HUES48 (cell line): ENCODE results near the gene KRTAP4-7.
"Not testable (repeated sequence)": the region's sequence is repeated elsewhere in the genome, so short reads cannot be mapped to it uniquely, and the experiment has no call there.

ENCODE experiments used
- H3K27ac ChIP-seq: one replicate; pipeline ENCODE4 v1.7.0; 2013; ENCODE audit warnings: low read depth, low read length, inconsistent platforms
- H3K27me3 ChIP-seq: 2 replicates; pipeline ENCODE4 v1.6.1; 2013; ENCODE audit warnings: mild to moderate bottlenecking, low read length; ENCODE audit not compliant: control insufficient read depth, insufficient read depth
- H3K36me3 ChIP-seq: 2 replicates; pipeline ENCODE4 v1.6.1; 2013; ENCODE audit warnings: low read length; ENCODE audit not compliant: control insufficient read depth, insufficient read depth
- H3K4me1 ChIP-seq: 2 replicates; pipeline ENCODE4 v1.6.1; 2013; ENCODE audit warnings: mild to moderate bottlenecking, low read length; ENCODE audit not compliant: control insufficient read depth, insufficient read depth
- H3K4me3 ChIP-seq: 2 replicates; pipeline ENCODE4 v1.5.1; 2013; ENCODE audit warnings: mild to moderate bottlenecking, low read depth, low read length
- H3K9ac ChIP-seq: 2 replicates; pipeline ENCODE4 v1.6.1; 2013; ENCODE audit warnings: mild to moderate bottlenecking, low read depth, low read length, moderate library complexity
- H3K9me3 ChIP-seq: 2 replicates; pipeline ENCODE4 v1.6.1; 2013; ENCODE audit warnings: low read length; ENCODE audit not compliant: control insufficient read depth, insufficient read depth

Gene KRTAP4-7

GRCh38 chr17:41054556-41054955, 29.4 kb upstream of the KRTAP4-7 start:
- H3K9ac ChIP-seq, H3K4me3 ChIP-seq, H3K9me3 ChIP-seq, H3K27me3 ChIP-seq, H3K36me3 ChIP-seq, H3K4me1 ChIP-seq, H3K27ac ChIP-seq: not testable (repeated sequence)

- not testable (repeated sequence) for H3K27ac ChIP-seq, H3K9me3 ChIP-seq, H3K4me1 ChIP-seq, H3K27me3 ChIP-seq, H3K4me3 ChIP-seq, H3K36me3 ChIP-seq, H3K9ac ChIP-seq
These were observed 28.8 kb upstream of the KRTAP4-7 start, which contains the start of gene KRTAP2-2 for GRCh38 chr17:41055130-41055529. Gene KRTAP2-2 (minus strand): TSS chr17:41055230. CDS start chr17:41055211, 19 bp downstream.

DNA sequence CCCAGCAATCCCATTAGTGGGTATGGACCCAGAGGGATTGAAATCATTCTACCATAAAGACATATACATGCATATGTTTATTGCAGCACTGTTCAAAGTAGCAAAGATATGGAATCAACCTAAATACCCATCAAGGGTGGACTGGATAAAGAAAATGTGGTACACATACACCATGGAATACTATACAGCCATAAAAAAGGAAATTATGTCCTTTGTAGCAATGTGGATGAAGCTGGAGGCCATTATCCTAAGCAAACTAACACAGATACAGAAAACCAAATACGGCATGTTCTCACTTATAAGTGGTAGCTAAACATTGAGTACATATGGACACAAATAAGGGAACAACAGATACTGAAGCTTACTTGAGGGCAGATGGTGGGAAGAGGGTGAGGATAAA, 26.4 kb upstream of the KRTAP4-7 start:
- Histone ChIP-seq H3K4me1 (no peaks in the 10 kb centered on the region; the same call in 1 of the 2 replicates), H3K27me3 (no peaks in the 10 kb centered on the region), H3K9ac (no peak overlapping the region), H3K4me3 (no peak overlapping the region), H3K27ac (no peak overlapping the region), H3K9me3 (no peaks in the 10 kb centered on the region), H3K36me3 (no peaks in the 10 kb centered on the region)

GRCh38 chr17:41058741-41059140, 25.2 kb upstream of the KRTAP4-7 start:
- Histone ChIP-seq H3K36me3 (no peaks in the 10 kb centered on the region), H3K27ac (no peak overlapping the region), H3K27me3 (no peaks in the 10 kb centered on the region), H3K4me1 (no peaks in the 10 kb centered on the region; the same call in 1 of the 2 replicates), H3K4me3 (no peak overlapping the region), H3K9me3 (no peaks in the 10 kb centered on the region), H3K9ac (no peak overlapping the region)

DNA sequence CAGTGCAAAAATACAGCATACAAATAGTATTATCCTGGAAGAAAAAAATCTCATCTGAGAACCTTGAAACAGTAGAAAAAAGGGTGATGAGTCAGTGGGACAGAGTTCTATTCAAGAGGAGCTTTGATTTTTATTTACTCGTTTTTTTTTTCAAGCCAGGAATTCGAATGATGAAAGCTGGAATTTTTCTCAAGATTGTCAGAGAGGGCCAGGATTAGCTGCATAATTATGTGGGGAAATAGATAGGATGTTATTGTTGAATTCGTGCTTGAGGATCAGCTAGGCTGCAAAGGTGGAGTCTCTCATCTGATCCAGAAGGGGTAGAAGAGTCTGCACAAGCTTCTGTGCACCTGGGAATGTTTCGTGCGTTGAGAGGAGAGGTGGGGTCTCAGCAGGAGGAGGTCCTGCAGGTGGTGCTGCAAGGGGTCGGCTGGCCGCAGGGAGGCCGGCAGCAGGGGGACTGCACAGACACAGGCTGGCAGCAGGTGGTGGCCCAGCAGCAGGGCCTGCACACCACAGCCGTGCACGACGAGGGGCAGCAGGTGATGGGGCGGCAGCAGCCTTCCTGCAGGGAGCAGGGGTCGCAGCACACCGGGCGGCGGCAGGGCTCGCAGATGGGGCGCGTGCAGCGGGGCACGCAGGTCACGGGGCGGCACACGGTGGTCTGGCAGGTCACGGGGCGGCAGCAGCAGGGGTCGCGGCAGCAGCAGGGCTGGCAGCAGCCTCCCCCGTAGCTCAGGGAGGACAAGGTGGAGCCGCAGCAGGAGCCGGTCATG, 24.5 kb upstream of the KRTAP4-7 start:
- not testable (repeated sequence) for H3K27ac ChIP-seq

DNA sequence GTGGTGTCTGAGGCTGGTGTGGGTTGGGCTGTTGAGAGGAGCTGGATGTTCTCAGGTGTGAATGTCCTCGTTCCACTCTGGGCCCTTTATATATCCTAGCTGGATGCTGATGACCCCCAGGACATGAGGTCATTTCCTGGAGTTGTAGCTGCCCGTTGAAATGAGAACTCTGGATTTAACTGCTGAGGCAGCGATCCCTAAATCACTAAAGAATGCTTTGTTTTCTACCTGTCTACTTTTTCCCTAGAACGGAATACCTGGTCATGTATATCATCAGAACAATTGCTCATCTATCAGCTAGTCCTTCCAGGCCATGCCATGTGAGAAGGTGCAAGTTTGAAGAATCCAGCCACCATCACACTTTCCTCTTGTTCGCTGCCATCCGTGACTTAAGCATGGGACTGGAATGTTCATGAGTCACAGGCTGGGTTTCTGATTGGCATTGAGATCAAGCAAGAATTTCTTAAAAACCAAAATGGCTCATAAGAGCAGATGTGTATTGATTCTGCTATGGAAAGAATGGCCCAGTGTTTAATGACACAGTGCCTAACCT, 23.8 kb upstream of the KRTAP4-7 start, which contains the start of gene KRTAP2-3:
KRTAP2-3 (minus strand) TSS at position 63 of the 553 bp plus-strand sequence. CDS start 64 bp downstream, outside the sequence.
- Histone ChIP-seq H3K36me3 (no peaks in the 10 kb centered on the region), H3K9ac (no peak within 1 kb of the TSS), H3K9me3 (no peaks in the 10 kb centered on the region), H3K4me1 (no peaks in the 10 kb centered on the region; the same call in 1 of the 2 replicates), H3K27ac (no peak within 1 kb of the TSS), H3K4me3 (no peak within 1 kb of the TSS), H3K27me3 (no peaks in the 10 kb centered on the region)

More for the DNA sequence above, 24.5 kb upstream of the KRTAP4-7 start:
- H3K4me1 ChIP-seq, H3K9ac ChIP-seq, H3K4me3 ChIP-seq, H3K9me3 ChIP-seq, H3K27me3 ChIP-seq, H3K36me3 ChIP-seq: not testable (repeated sequence)

DNA sequence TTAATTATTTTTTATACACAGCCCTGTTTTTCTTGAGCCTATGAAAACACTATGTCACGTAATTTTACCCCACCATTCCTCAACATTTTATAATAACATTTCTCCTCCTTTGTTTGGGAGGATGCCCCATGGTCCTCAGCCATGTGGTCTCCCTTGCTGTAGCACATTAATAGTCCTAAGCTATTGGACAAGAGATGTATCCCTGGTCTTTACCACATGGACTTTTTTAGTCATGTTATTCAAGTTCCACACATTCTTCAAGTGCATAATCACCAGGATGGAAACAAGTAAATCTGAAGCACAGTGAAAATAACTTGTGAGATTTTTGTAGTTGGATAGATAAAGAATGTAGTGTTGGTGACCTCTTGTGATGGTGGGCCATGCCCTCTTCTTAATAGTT, 22.0 kb upstream of the KRTAP4-7 start:
- Histone ChIP-seq H3K4me1 (no peaks in the 10 kb centered on the region; the same call in 1 of the 2 replicates), H3K36me3 (no peaks in the 10 kb centered on the region), H3K27ac (no peak overlapping the region), H3K4me3 (no peak overlapping the region), H3K27me3 (no peaks in the 10 kb centered on the region), H3K9me3 (no peaks in the 10 kb centered on the region), H3K9ac (no peak overlapping the region)

GRCh38 chr17:41063449-41063848, 20.5 kb upstream of the KRTAP4-7 start:
- H3K9ac ChIP-seq: no peak overlapping the region
- no peaks in the 10 kb centered on the region for H3K27me3 ChIP-seq
- no peaks in the 10 kb centered on the region; the same call in 1 of the 2 replicates for H3K4me1 ChIP-seq
- H3K27ac ChIP-seq: no peak overlapping the region
- no peak overlapping the region for H3K4me3 ChIP-seq
- no peaks in the 10 kb centered on the region for H3K9me3 ChIP-seq
- H3K36me3 ChIP-seq: no peaks in the 10 kb centered on the region

- H3K9ac ChIP-seq: no peak overlapping the region
- no peaks in the 10 kb centered on the region for H3K9me3 ChIP-seq
- H3K36me3 ChIP-seq: no peaks in the 10 kb centered on the region
- no peak overlapping the region for H3K27ac ChIP-seq
- no peak overlapping the region for H3K4me3 ChIP-seq
- no peaks in the 10 kb centered on the region; the same call in 1 of the 2 replicates for H3K4me1 ChIP-seq
- H3K27me3 ChIP-seq: no peaks in the 10 kb centered on the region
These were observed 19.6 kb upstream of the KRTAP4-7 start for GRCh38 chr17:41064301-41064700.

GRCh38 chr17:41065016-41065689, 18.8 kb upstream of the KRTAP4-7 start:
- H3K4me1 ChIP-seq, H3K27ac ChIP-seq, H3K27me3 ChIP-seq, H3K9ac ChIP-seq, H3K4me3 ChIP-seq, H3K9me3 ChIP-seq, H3K36me3 ChIP-seq: not testable (repeated sequence)
